HG03457 (cell line): ENCODE results near the gene CASZ1.

Experiments used
- ATAC-seq: cut with Tn5 transposase; IDR thresholded peaks from one replicate; pipeline ENCODE4 v1.9.1; 2021; ENCODE audit warnings: moderate number of reproducible peaks; ENCODE audit not compliant: unreplicated experiment

CASZ1 gene

GRCh38 chr1:10644307-10645128 is 151.9 kb downstream of the CASZ1 start:
- no peak for ATAC-seq

- no peak for ATAC-seq
Measured at GRCh38 chr1:10643607-10644306, 152.7 kb downstream of the CASZ1 start.

GRCh38 chr1:10642403-10643080 is 153.9 kb downstream of the CASZ1 start:
- ATAC-seq, result no peak

- ATAC-seq, result no peak
Measured at GRCh38 chr1:10641976-10642375, 154.5 kb downstream of the CASZ1 start.

- ATAC-seq, result no peak
Measured at GRCh38 chr1:10640843-10641553, 155.4 kb downstream of the CASZ1 start.

GRCh38 chr1:10639775-10640578 is 156.5 kb downstream of the CASZ1 start:
- no peak for ATAC-seq

- no peak for ATAC-seq
Measured at GRCh38 chr1:10639011-10639774, 157.3 kb downstream of the CASZ1 start.

- ATAC-seq, result no peak
Measured at GRCh38 chr1:10638559-10639005, 157.9 kb downstream of the CASZ1 start.

- no peak for ATAC-seq
Measured at GRCh38 chr1:10637834-10638558, 158.4 kb downstream of the CASZ1 start.

GRCh38 chr1:10637400-10637799 is 159.0 kb downstream of the CASZ1 start:
- no peak for ATAC-seq

GRCh38 chr1:10635992-10636391 is 160.5 kb downstream of the CASZ1 start:
- ATAC-seq, result no peak

- no peak for ATAC-seq
Measured at GRCh38 chr1:10635085-10635896, 161.2 kb downstream of the CASZ1 start.

- no peak for ATAC-seq
Measured at GRCh38 chr1:10634428-10635084, 161.9 kb downstream of the CASZ1 start.

GRCh38 chr1:10634075-10634427 is 162.4 kb downstream of the CASZ1 start:
- no peak for ATAC-seq

- no peak for ATAC-seq
Measured at GRCh38 chr1:10633416-10633815, 163.0 kb downstream of the CASZ1 start.

GRCh38 chr1:10632691-10633090 is 163.8 kb downstream of the CASZ1 start:
- no peak for ATAC-seq

GRCh38 chr1:10631811-10632593 is 164.4 kb downstream of the CASZ1 start:
- no peak for ATAC-seq
